Tibial artery (tissue), 4 donors: ENCODE results near the gene TACR2.

ENCODE experiments used
- DNase-seq, 2 donors: peaks; one replicate each; pipeline ENCODE4 v3.0.0-alpha.2; 2019
- H3K27ac ChIP-seq, 2 donors: fragments of 200-600 bp; sonication (generic) in 1 of 2; 1 replicate in 1 of 2; 2 replicates in 1 of 2; pipeline ENCODE4 v1.5.1; 2018 to 2019; ENCODE audit warnings: mild to moderate bottlenecking in 1 of 2
- H3K27me3 ChIP-seq, 2 donors: fragments of 200-600 bp; sonication (generic) in 1 of 2; one replicate each; pipeline versions ENCODE4 v1.5.1 to v1.6.0; 2016 to 2019
- H3K36me3 ChIP-seq, 3 donors: fragments of 200-600 bp; sonication (generic) in 2 of 3; one replicate each; pipeline ENCODE4 v1.5.1; 2016 to 2019; ENCODE audit warnings: mild to moderate bottlenecking in 2 of 3
- H3K4me1 ChIP-seq, 4 donors: fragments of 200-600 bp; sonication (generic) in 2 of 4; 1 replicate in 3 of 4; 2 replicates in 1 of 4; pipeline ENCODE4 v1.5.1; 2016 to 2019
- H3K4me3 ChIP-seq, 2 donors: fragments of 200-600 bp; sonication (generic) in 1 of 2; 1 replicate in 1 of 2; 2 replicates in 1 of 2; pipeline ENCODE4 v1.5.1; 2018 to 2019; ENCODE audit warnings: mild to moderate bottlenecking in 2 of 2
- H3K9me3 ChIP-seq, 3 donors: fragments of 200-600 bp; sonication (generic) in 1 of 3; one replicate each; pipeline ENCODE4 v1.5.1; 2016 to 2019
- intact Hi-C: fragments of 100-400 bp; cut with DNase I; formaldehyde crosslinking; loops from one replicate; pipeline ENCODE4 v1.15.0; 2023; ENCODE audit warnings: low total_unique reads
- TF ChIP-seq, protein P1 (sequence below), 2 experiments: fragments of 200-600 bp in 1 of 2; fragments of 450-650 bp in 1 of 2; IDR thresholded peaks; one replicate each; pipeline ENCODE4 v1.5.1; 2017 to 2019; ENCODE audit warnings: antibody characterized with exemption in 2 of 2, mild to moderate bottlenecking in 1 of 2, moderate library complexity in 1 of 2

The TACR2 gene

DNA sequence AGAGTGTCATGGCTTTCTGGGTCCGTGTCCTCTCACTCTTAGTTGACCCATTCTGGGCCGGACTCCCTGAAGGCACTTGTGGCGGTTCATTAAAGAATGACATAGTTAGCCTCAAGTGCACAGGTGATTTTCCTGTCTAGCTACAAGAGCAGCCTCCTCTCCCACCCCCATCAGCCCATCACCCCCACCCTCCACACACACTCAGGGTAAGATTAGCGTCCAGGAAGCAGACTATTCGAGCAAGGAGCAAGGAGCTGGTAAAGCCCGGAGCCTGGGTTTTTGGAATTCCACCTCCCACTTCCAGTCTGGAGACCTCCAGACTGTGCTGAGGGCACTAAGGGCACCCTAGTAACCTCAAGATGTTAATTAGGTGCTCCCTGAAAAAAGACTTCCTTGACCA lies 39.5 kb downstream of the TACR2 start:
- H3K4me1 ChIP-seq = peaks cover 0 to 37% (median 20%) of the 10 kb centered on the region in 4 donors
- DNase-seq = no peak
- H3K36me3 ChIP-seq = peaks cover 31 to 71% (median 53%) of the 10 kb centered on the region in 3 donors
- intact Hi-C loops = no loop called here
- TF ChIP-seq, protein P1, sequence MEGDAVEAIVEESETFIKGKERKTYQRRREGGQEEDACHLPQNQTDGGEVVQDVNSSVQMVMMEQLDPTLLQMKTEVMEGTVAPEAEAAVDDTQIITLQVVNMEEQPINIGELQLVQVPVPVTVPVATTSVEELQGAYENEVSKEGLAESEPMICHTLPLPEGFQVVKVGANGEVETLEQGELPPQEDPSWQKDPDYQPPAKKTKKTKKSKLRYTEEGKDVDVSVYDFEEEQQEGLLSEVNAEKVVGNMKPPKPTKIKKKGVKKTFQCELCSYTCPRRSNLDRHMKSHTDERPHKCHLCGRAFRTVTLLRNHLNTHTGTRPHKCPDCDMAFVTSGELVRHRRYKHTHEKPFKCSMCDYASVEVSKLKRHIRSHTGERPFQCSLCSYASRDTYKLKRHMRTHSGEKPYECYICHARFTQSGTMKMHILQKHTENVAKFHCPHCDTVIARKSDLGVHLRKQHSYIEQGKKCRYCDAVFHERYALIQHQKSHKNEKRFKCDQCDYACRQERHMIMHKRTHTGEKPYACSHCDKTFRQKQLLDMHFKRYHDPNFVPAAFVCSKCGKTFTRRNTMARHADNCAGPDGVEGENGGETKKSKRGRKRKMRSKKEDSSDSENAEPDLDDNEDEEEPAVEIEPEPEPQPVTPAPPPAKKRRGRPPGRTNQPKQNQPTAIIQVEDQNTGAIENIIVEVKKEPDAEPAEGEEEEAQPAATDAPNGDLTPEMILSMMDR (IDR thresholded peaks at IDR 0.05) = no peak
- H3K27ac ChIP-seq = peak overlapping the region; percentile 55 to 63
- H3K27me3 ChIP-seq = no peaks in the 10 kb centered on the region
- no peaks in the 10 kb centered on the region for H3K9me3 ChIP-seq
- H3K4me3 ChIP-seq = no peak overlapping the region

DNA sequence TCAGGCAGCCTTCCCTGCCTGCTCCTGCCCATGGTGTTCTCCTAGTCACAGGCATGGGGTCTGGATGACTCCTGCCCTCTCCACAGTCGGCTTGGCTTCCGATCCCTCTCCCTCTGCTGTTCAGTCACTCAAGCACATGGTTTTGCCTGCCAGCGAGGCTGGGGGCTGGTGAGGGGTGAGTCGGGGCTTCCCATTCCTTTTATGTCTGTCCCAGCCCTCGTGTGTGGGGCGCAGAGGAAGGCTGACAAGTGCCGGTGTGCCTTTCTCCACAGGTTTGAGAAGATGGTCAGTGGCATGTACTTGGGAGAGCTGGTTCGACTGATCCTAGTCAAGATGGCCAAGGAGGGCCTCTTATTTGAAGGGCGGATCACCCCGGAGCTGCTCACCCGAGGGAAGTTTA lies 40.1 kb downstream of the TACR2 start:
- TF ChIP-seq, protein P1 (IDR thresholded peaks at IDR 0.05) = no peak
- Histone ChIP-seq H3K9me3 (no peaks in the 10 kb centered on the region), H3K27ac (peak overlapping the region; percentile 55 to 63), H3K4me1 (peaks cover 0 to 37% (median 20%) of the 10 kb centered on the region in 4 donors), H3K4me3 (no peak overlapping the region), H3K36me3 (peaks cover 32 to 71% (median 53%) of the 10 kb centered on the region in 3 donors), H3K27me3 (no peaks in the 10 kb centered on the region)
- intact Hi-C loops = no loop called here
- no peak for DNase-seq

DNA sequence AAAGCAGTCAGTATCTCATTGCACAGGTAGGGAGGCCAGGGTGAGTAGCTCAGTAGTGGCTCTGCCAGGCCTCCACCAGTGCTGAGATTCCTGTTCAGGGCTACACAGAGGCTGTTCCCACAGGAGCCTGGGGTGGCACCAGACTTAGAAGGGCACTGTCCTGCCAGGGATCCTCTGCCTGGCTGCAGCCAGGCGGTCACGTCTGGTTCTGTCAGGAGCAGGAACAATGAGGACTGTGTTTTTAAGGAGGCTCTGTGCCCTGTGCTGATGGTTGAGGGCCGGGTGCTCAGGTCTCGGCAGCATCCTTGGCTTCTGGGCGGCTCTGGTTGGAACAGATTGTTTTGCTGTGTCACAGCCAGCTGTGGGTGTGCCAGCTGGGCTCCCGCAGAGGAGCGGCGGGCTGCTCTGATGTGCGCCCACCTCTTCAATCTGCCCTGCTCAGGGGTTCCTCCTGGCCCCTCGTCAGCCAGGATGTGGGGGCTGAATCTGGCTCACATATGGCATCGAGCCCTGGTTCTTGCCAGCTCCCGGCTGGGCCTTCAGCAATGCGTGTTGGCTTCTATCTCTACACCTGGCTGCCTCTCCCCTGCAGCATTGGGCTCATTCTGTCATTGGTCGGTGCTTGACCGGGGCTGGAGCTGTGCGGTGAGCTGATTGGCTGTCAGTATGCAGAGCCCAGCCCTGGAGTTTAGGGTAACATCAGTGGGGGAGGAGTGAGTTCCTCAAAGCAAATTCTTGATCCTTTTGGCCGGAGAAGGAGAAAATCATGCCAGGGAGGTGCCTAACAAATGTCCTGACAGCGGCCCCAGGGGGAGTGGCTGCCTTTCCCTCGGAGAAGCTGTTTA lies 41.2 kb downstream of the TACR2 start:
- Histone ChIP-seq H3K27ac (peak overlapping the region; percentile 55 to 63), H3K4me3 (peak overlapping the region in 1 of 2 donors; percentile 11), H3K27me3 (no peaks in the 10 kb centered on the region), H3K4me1 (peaks cover 0 to 37% (median 20%) of the 10 kb centered on the region in 4 donors), H3K36me3 (peaks cover 38 to 72% (median 57%) of the 10 kb centered on the region in 3 donors), H3K9me3 (no peaks in the 10 kb centered on the region)
- intact Hi-C loops = no loop called here
- DNase-seq = peak in 1 of 2 donors; percentile 82
- TF ChIP-seq, protein P1 (IDR thresholded peaks at IDR 0.05) = no peak

DNA sequence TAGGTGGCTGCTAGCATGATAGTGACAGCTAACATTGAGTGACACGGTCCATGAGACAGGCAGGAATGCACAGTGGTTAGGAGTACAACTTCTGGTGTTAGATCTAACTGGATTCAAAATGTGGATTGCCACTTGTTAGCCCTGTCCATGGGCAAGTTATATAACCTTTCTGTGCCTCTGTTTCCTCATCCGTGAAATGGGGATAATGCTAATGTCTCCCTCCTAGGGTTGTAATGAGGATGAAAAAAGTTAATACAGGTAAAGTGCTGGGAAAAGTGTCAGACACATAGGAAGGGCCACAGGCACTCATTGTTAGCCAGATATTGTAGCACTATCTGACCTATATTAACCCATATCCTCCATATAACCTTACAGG lies 41.8 kb downstream of the TACR2 start:
- H3K36me3 ChIP-seq = peaks cover 38 to 72% (median 57%) of the 10 kb centered on the region in 3 donors
- H3K9me3 ChIP-seq = no peaks in the 10 kb centered on the region
- H3K27me3 ChIP-seq = no peaks in the 10 kb centered on the region
- no peak for DNase-seq
- intact Hi-C loops = loop anchor here (5.0 kb wide), 1 partner anchor 58 kb away; no protein-coding TSS in a partner anchor
- TF ChIP-seq, protein P1 (IDR thresholded peaks at IDR 0.05) = no peak
- peak overlapping the region; percentile 55 to 63 for H3K27ac ChIP-seq
- H3K4me1 ChIP-seq = peaks cover 0 to 37% (median 20%) of the 10 kb centered on the region in 4 donors
- H3K4me3 ChIP-seq = no peak overlapping the region

DNA sequence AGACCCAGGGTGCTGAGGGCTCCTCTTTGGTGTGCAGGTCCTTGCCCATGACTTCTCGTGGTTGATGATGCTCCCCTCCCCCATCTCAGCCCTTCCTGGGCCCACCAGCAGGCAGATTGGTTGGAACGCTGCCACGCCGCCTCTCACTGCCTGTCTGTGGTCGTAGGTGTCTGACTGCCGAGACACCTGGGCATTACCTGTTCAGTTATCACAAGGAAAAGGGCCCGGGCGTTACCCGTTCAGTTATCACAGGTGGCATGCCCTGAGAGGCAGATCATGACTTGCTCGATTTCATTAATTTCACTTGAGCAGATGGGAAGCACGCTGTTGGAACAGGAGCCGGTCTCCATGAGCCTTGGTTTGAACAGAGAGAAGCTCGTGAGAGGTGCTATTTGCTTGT lies 42.5 kb downstream of the TACR2 start:
- DNase-seq = no peak
- Histone ChIP-seq H3K36me3 (peaks cover 38 to 72% (median 57%) of the 10 kb centered on the region in 3 donors), H3K27ac (peak overlapping the region in 1 of 2 donors; percentile 63), H3K27me3 (no peaks in the 10 kb centered on the region), H3K4me1 (peaks cover 0 to 37% (median 20%) of the 10 kb centered on the region in 4 donors), H3K9me3 (no peaks in the 10 kb centered on the region), H3K4me3 (no peak overlapping the region)
- TF ChIP-seq, protein P1 (IDR thresholded peaks at IDR 0.05) = no peak
- intact Hi-C loops = loop anchor here (5.0 kb wide), 1 partner anchor 57 kb away; no protein-coding TSS in a partner anchor
